ENCODE data around the gene CCDC120.

The CCDC120 gene

DNA sequence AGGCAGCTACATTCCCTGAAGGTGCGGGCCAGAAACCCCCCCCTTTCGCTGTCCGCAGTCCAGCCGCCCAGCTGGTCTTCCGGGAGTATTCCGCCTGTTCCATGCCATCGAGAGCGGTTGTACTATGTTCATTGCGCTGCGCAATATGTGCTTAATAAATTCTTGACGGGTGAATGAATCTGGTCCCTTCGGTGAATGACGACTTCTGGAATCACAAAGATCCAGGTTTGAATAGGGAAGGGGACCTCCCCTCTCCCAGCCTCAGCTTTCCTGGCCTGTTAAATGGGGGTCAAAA is 14.9 kb upstream of the CCDC120 start:
- Histone ChIP-seq H3K27me3 (ENCODE audit: control insufficient read depth, insufficient read depth, low read length) (no peaks in the 10 kb centered on the region), H3K36me3 (ENCODE audit: control insufficient read depth, insufficient read depth, low read length) (no peaks in the 10 kb centered on the region), H3K4me1 (ENCODE audit: control insufficient read depth, insufficient read depth, low read length) (peaks cover 2% of the 10 kb centered on the region), H3K9ac (ENCODE audit: low read length) (peak overlapping the region; percentile 21), H3K27ac (ENCODE audit: low read depth, low read length) (peak overlapping the region; percentile 72), H3K4me3 (ENCODE audit: low read length) (peak overlapping the region; percentile 46)

DNA sequence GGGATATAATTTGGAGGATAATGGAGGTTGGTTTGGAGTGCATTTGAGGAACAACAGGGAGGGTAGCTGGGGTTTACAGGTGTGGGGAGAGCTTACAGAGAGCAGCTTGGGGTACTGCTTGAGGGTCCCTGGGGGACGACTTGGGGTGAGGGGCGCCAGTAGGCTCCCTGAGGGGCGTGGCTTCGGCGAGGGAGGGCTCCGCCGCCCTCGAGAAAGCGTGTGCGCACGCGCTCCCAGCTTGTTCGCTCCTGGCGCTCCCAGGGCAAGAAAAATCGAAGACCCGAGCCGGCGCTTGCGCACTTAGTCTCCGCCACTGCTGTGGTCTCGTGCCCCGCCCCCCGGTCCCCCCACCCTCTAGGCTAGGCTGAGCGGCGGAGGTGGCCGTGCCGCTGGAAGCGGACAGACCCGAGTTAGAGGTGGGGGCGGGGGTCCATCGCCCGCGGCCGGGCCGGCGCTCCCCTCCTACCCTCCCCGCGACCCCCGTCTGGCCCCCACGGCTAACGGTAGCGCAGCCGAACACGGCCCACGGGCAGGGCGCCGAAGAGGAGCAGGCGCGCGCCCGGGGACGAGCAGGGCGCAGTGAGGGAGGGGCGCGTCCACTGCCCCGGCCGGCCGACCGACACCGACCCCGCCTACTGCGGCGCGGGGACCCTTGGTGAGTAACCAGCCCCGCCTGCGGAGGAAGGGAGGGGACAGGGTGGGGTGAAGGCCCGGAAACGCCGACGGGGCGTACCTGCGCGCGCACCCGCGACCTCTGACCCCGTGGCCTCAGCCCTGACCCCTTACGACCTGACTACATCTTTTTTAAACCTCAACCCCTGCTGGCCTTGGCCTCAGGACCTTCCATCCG is 5.4 kb upstream of the CCDC120 start:
- Histone ChIP-seq H3K27ac (ENCODE audit: low read depth, low read length) (peak overlapping the region; percentile 86), H3K4me1 (ENCODE audit: control insufficient read depth, insufficient read depth, low read length) (peaks cover 3% of the 10 kb centered on the region), H3K4me3 (ENCODE audit: low read length) (peak overlapping the region; percentile 53), H3K27me3 (ENCODE audit: control insufficient read depth, insufficient read depth, low read length) (no peaks in the 10 kb centered on the region), H3K36me3 (ENCODE audit: control insufficient read depth, insufficient read depth, low read length) (no peaks in the 10 kb centered on the region), H3K9ac (ENCODE audit: low read length) (no peak overlapping the region)

DNA sequence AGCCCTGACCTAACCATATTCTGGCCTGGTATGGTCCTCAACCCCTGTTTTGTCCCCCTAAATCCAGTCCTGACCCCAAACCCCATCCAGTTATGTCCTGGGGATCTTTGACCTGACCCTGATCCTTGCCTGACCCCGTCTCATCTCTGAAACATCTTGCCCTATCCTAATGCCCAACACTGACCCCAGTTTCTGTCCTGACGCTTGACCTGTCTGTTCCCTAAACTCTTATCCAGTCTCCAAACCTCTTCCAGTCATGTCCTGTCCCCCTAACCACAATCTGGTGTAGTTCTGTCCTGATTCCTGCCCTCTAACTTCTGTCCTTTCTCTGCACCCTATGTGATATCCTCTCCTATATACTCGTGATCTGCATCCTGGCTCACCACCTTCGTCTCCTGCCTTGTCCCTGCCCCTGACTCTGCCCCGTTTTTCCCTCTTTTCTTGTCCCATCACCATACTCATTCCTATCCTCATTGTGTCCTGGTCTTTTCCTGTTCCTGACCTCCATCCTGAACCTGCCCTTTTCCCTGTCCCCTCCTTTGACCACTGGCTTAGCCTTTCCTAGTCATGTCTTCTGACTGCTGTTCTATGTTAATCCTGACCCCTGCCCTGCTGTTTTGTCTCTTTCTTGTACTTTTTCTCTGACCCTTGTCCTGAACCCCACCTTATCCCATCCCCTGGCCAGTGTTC is 4.6 kb upstream of the CCDC120 start:
- peak overlapping the region; percentile 53 for H3K4me3 ChIP-seq (ENCODE audit: low read length)
- no peaks in the 10 kb centered on the region for H3K27me3 ChIP-seq (ENCODE audit: control insufficient read depth, insufficient read depth, low read length)
- no peaks in the 10 kb centered on the region for H3K36me3 ChIP-seq (ENCODE audit: control insufficient read depth, insufficient read depth, low read length)
- H3K4me1 ChIP-seq (ENCODE audit: control insufficient read depth, insufficient read depth, low read length), result peaks cover 3% of the 10 kb centered on the region
- H3K9ac ChIP-seq (ENCODE audit: low read length), result no peak overlapping the region
- H3K27ac ChIP-seq (ENCODE audit: low read depth, low read length), result peak overlapping the region; percentile 86

DNA sequence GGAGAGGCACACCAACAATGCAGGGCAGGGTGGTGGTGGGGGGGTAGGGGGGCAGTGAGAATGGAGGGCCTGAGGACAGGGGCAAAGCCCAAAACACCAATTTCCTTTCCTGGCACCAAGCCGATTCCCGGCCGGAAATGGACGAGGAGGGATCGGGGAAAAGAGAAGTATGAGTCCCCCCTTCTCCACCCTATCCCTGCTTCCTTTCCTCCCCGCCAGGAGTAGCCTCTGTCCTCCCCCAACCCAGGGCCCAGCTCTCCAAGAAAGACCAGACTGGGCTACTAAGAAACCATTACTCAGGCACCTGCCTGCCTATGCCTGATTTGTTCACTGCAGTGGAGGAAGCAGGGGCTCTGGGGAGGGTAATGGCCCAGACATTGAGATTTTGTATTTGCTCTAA is 402 bp downstream of the CCDC120 start:
- Histone ChIP-seq H3K4me1 (ENCODE audit: control insufficient read depth, insufficient read depth, low read length) (no peaks in the 10 kb centered on the region), H3K4me3 (ENCODE audit: low read length) (peak overlapping the region; percentile 45), H3K9ac (ENCODE audit: low read length) (no peak overlapping the region), H3K27ac (ENCODE audit: low read depth, low read length) (no peak overlapping the region), H3K36me3 (ENCODE audit: control insufficient read depth, insufficient read depth, low read length) (no peaks in the 10 kb centered on the region), H3K27me3 (ENCODE audit: control insufficient read depth, insufficient read depth, low read length) (peaks cover 2% of the 10 kb centered on the region)

DNA sequence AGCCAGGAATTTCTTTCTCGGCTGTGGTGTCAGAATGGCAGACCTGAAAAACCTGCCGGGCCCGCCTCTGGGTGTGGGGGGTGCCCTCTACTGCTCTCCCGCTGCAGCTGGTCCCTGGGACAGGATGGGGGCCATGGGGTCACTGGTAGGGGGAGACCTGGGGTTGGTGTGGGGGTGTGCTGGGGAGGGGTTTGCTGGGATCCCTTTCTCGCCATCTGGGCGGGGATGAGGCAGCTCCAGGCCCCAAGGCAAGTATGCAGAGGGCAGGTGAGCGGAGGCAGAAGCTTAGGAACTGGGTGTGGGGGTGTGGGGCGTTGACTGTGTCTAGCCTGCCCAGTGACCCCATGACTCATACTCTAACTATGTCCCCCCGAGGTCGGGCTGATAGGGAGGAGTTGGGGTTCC is 884 bp downstream of the CCDC120 start:
- peaks cover 2% of the 10 kb centered on the region for H3K27me3 ChIP-seq (ENCODE audit: control insufficient read depth, insufficient read depth, low read length)
- H3K4me1 ChIP-seq (ENCODE audit: control insufficient read depth, insufficient read depth, low read length), result no peaks in the 10 kb centered on the region
- no peaks in the 10 kb centered on the region for H3K36me3 ChIP-seq (ENCODE audit: control insufficient read depth, insufficient read depth, low read length)
- H3K9ac ChIP-seq (ENCODE audit: low read length), result no peak overlapping the region
- peak overlapping the region; percentile 45 for H3K4me3 ChIP-seq (ENCODE audit: low read length)
- H3K27ac ChIP-seq (ENCODE audit: low read depth, low read length), result no peak overlapping the region

DNA sequence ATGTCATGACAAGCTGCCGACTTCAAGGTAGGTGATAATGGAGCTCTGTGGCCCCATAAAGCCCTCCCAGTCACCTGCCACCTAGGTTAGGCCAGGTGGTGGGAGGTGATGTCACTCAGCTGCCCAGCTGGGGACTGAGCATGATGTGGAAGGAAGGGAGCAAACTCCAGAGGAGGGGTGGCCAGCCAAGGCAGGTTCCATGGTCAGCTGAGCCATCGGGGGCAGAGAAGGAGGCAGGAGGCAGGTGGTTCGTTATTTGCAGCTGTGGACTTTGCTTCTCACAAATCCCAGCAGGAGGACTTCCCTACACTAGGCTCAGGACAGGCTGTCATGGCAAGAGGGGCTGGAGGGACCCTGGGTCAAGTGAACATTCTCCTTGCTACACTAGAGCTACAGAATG is 2.1 kb downstream of the CCDC120 start:
- Histone ChIP-seq H3K9ac (ENCODE audit: low read length) (no peak overlapping the region), H3K27ac (ENCODE audit: low read depth, low read length) (no peak overlapping the region), H3K27me3 (ENCODE audit: control insufficient read depth, insufficient read depth, low read length) (peaks cover 2% of the 10 kb centered on the region), H3K4me1 (ENCODE audit: control insufficient read depth, insufficient read depth, low read length) (no peaks in the 10 kb centered on the region), H3K36me3 (ENCODE audit: control insufficient read depth, insufficient read depth, low read length) (no peaks in the 10 kb centered on the region), H3K4me3 (ENCODE audit: low read length) (no peak overlapping the region)

DNA sequence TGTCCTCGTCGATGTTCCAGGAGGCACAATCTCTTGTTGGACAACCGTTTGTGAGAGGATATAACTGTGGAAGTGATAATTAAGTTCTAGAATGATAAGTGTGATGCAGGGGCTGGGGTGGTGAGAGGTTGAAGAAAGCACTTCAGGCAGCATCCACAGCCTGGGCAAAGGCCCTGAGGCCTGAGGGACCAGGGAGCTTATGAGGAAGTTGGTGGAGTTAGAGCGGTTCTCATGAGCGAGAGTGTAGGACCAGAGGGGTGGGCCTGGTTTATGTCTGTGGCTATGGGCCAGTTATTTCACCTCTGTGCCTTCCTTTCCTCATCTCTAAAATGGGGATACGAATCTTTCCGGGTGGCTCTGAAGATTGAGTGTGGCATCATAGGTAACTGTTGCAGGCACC is 2.7 kb downstream of the CCDC120 start:
- Histone ChIP-seq H3K27ac (ENCODE audit: low read depth, low read length) (no peak overlapping the region), H3K27me3 (ENCODE audit: control insufficient read depth, insufficient read depth, low read length) (peaks cover 2% of the 10 kb centered on the region), H3K4me1 (ENCODE audit: control insufficient read depth, insufficient read depth, low read length) (no peaks in the 10 kb centered on the region), H3K36me3 (ENCODE audit: control insufficient read depth, insufficient read depth, low read length) (no peaks in the 10 kb centered on the region), H3K9ac (ENCODE audit: low read length) (no peak overlapping the region), H3K4me3 (ENCODE audit: low read length) (no peak overlapping the region)

DNA sequence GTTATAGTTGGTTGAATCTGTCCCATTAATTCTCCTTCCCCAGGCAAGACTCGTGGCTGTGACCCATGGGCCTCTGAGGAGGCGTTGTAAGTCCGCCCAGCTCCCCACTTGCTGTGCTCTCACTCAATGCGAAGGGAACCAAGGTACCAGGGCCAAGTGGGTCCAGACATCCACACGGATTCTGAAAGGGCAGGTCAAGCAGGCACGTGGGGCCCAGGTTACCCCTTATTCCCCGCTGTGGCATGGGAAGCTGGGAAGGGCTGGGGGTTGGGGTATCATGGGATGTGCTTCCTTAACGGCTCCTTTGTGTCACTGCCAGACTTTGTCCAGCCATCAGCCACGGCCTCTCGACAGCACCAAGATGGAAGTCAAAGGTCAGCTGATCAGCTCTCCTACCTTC is 3.1 kb downstream of the CCDC120 start:
- no peak overlapping the region for H3K9ac ChIP-seq (ENCODE audit: low read length)
- no peak overlapping the region for H3K27ac ChIP-seq (ENCODE audit: low read depth, low read length)
- no peak overlapping the region for H3K4me3 ChIP-seq (ENCODE audit: low read length)
- H3K4me1 ChIP-seq (ENCODE audit: control insufficient read depth, insufficient read depth, low read length), result no peaks in the 10 kb centered on the region
- H3K36me3 ChIP-seq (ENCODE audit: control insufficient read depth, insufficient read depth, low read length), result no peaks in the 10 kb centered on the region
- peaks cover 2% of the 10 kb centered on the region for H3K27me3 ChIP-seq (ENCODE audit: control insufficient read depth, insufficient read depth, low read length)

DNA sequence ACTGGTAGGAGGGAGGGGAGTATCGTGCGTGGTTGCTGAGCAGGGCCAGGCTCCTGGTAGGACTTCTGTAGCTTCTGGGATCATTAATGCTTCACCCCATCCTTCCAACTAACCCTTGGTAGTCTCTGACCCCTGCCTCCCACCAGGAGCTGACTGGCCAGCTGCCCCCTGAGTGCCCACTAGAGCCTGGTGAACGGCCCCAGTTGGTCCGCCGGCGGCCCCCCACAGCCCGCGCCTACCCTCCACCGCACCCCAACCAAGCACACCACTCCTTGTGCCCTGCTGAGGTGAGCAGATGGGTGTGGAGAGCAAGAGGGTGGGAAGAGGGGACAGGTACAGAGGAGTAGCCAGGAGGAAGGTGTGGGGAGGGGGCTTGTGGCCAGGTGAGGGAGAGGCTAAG is 4.9 kb downstream of the CCDC120 start:
- Histone ChIP-seq H3K27ac (ENCODE audit: low read depth, low read length) (no peak overlapping the region), H3K36me3 (ENCODE audit: control insufficient read depth, insufficient read depth, low read length) (no peaks in the 10 kb centered on the region), H3K4me3 (ENCODE audit: low read length) (no peak overlapping the region), H3K27me3 (ENCODE audit: control insufficient read depth, insufficient read depth, low read length) (peaks cover 2% of the 10 kb centered on the region), H3K9ac (ENCODE audit: low read length) (no peak overlapping the region), H3K4me1 (ENCODE audit: control insufficient read depth, insufficient read depth, low read length) (no peaks in the 10 kb centered on the region)

DNA sequence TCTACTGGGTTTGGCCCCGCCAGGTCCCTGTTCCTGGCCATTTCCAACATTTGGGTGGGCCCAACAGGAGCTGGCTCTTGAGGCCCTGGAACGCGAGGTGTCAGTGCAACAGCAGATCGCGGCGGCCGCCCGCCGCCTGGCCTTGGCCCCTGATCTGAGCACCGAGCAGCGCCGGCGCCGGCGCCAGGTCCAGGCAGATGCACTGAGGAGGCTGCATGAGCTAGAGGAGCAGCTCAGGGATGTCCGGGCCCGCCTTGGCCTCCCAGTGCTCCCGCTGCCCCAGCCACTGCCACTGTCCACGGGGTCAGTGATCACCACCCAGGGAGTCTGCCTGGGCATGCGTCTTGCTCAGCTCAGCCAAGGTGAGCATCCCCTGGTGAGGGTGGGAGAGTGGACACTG is 5.5 kb downstream of the CCDC120 start:
- Histone ChIP-seq H3K36me3 (ENCODE audit: control insufficient read depth, insufficient read depth, low read length) (no peaks in the 10 kb centered on the region), H3K27ac (ENCODE audit: low read depth, low read length) (no peak overlapping the region), H3K4me3 (ENCODE audit: low read length) (no peak overlapping the region), H3K9ac (ENCODE audit: low read length) (no peak overlapping the region), H3K4me1 (ENCODE audit: control insufficient read depth, insufficient read depth, low read length) (no peaks in the 10 kb centered on the region), H3K27me3 (ENCODE audit: control insufficient read depth, insufficient read depth, low read length) (peaks cover 5% of the 10 kb centered on the region)

DNA sequence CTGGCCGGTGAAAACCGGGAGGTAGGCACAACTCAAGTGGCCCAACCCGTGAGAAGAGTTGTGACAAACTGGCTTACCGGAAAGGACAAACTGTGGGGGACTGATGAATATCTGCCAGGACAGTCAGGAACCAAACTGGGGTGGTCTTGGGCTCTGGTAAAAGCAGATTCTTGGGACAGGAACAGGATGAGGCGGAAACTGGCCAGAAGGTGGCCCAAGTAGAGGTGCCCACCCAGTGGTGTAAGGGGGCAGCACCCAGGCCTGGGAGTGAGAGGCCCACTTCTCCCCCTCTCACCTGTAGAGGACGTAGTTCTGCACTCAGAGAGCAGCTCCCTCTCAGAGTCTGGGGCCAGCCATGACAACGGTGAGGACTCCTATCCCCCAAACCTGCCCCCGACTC is 5.9 kb downstream of the CCDC120 start:
- peaks cover 5% of the 10 kb centered on the region for H3K27me3 ChIP-seq (ENCODE audit: control insufficient read depth, insufficient read depth, low read length)
- no peak overlapping the region for H3K9ac ChIP-seq (ENCODE audit: low read length)
- H3K4me3 ChIP-seq (ENCODE audit: low read length), result no peak overlapping the region
- H3K27ac ChIP-seq (ENCODE audit: low read depth, low read length), result no peak overlapping the region
- H3K4me1 ChIP-seq (ENCODE audit: control insufficient read depth, insufficient read depth, low read length), result no peaks in the 10 kb centered on the region
- no peaks in the 10 kb centered on the region for H3K36me3 ChIP-seq (ENCODE audit: control insufficient read depth, insufficient read depth, low read length)

DNA sequence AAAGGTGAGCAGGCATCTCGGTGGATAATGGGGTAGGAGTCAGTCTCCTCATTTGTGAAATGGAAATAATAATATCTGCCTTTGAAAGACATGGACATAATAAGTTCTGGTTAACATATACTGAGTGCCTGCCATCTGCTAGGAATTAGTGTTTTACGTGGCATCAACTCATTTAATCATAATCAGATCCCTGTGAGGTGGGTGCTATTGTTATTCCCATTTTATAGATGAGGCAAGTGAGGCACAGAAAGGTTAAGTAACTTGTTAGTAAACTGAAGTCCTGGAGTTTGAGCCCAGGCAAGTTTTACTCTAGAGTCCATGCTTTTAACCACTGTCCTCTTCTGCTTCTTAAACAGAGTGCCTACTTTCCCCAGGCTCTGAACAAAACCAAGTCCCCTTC is 7.5 kb downstream of the CCDC120 start:
- H3K4me1 ChIP-seq (ENCODE audit: control insufficient read depth, insufficient read depth, low read length), result no peaks in the 10 kb centered on the region

DNA sequence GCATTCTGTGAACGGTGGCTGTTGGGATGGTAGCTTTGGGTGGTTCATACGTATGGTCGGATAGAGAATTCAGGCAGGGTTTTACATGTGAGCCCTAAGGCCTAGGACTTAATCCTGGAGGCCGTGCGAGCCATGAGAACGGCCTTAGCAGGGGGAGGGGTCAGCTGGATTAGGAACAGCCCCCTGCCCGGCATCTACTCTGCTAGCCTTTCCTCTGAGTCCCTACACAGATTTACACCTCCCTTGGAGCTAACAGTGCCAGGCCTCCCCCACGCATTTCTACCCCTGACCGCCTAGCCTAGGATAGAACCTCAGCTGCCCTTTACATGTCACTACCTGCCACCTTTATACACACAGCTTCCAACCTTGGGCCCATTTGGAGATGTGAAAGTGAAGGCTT is 7.9 kb downstream of the CCDC120 start:
- Histone ChIP-seq H3K27ac (ENCODE audit: low read depth, low read length) (no peak overlapping the region), H3K27me3 (ENCODE audit: control insufficient read depth, insufficient read depth, low read length) (peaks cover 2% of the 10 kb centered on the region), H3K4me1 (ENCODE audit: control insufficient read depth, insufficient read depth, low read length) (no peaks in the 10 kb centered on the region), H3K36me3 (ENCODE audit: control insufficient read depth, insufficient read depth, low read length) (no peaks in the 10 kb centered on the region), H3K4me3 (ENCODE audit: low read length) (no peak overlapping the region), H3K9ac (ENCODE audit: low read length) (no peak overlapping the region)

More for the DNA sequence above, 7.5 kb downstream of the CCDC120 start:
- Histone ChIP-seq H3K36me3 (ENCODE audit: control insufficient read depth, insufficient read depth, low read length) (no peaks in the 10 kb centered on the region), H3K9ac (ENCODE audit: low read length) (no peak overlapping the region), H3K27me3 (ENCODE audit: control insufficient read depth, insufficient read depth, low read length) (peaks cover 2% of the 10 kb centered on the region), H3K4me3 (ENCODE audit: low read length) (no peak overlapping the region), H3K27ac (ENCODE audit: low read depth, low read length) (no peak overlapping the region)

Data from rectal smooth muscle tissue (tissue), 1 donor.